Endothelial cell (in vitro differentiated cells): ENCODE data around the gene DRAP1. TPM values are rescaled to one million over a fixed set of nuclear protein-coding genes. Genes with fewer than 3 reads are reported as not detected.

Source experiments
- DNase-seq: peaks from one replicate; pipeline ENCODE4 v3.0.0; 2021; ENCODE audit warnings: low spot score
- H3K27ac Mint-ChIP-seq: one replicate; pipeline ENCODE4 v1.8.0; 2021; ENCODE audit warnings: mixed read lengths, inconsistent platforms; ENCODE audit not compliant: unreplicated experiment
- H3K27me3 Mint-ChIP-seq: one replicate; pipeline ENCODE4 v1.8.0; 2021; ENCODE audit warnings: mild to moderate bottlenecking, moderate library complexity, mixed read lengths, inconsistent platforms; ENCODE audit not compliant: unreplicated experiment
- H3K36me3 Mint-ChIP-seq: one replicate; pipeline ENCODE4 v1.8.0; 2021; ENCODE audit warnings: mild to moderate bottlenecking, low read depth, mixed read lengths, inconsistent platforms; ENCODE audit not compliant: unreplicated experiment
- H3K4me1 Mint-ChIP-seq: one replicate; pipeline ENCODE4 v1.8.0; 2021; ENCODE audit warnings: mild to moderate bottlenecking, mixed read lengths, inconsistent platforms; ENCODE audit not compliant: unreplicated experiment
- H3K4me3 Mint-ChIP-seq: one replicate; pipeline ENCODE4 v1.8.0; 2021; ENCODE audit warnings: mild to moderate bottlenecking, mixed read lengths, inconsistent platforms; ENCODE audit not compliant: unreplicated experiment
- H3K9me3 Mint-ChIP-seq: one replicate; pipeline ENCODE4 v1.8.0; 2021; ENCODE audit warnings: mixed read lengths, inconsistent platforms; ENCODE audit not compliant: unreplicated experiment
- CTCF ChIP-seq: fragments of 200-600 bp; sonication (generic); IDR thresholded peaks from one replicate; pipeline ENCODE4 v1.5.0; 2021; ENCODE audit warnings: antibody characterized with exemption; ENCODE audit not compliant: unreplicated experiment
- total RNA-seq: library from RNA; stranded (reverse); fragmentation: NEBNext Ultra II Directional; extraction: Animal tissue kit (Norgen Biotek cat#: 25700); gene quantifications from one replicate; pipeline ENCODE4 v1.2.1, GENCODE V29; 2021; ENCODE audit not compliant: unreplicated experiment

The DRAP1 gene
- total RNA-seq, 1 donor from 2014 or later, result 79.6 TPM

- peaks cover 33% of the 10 kb centered on the region for H3K27me3 Mint-ChIP-seq
- DNase-seq, result peak; percentile 56
Observed at GRCh38 chr11:65871811-65872548, 47.2 kb upstream of the DRAP1 start.

GRCh38 chr11:65872586-65873317, 46.5 kb upstream of the DRAP1 start, which contains the start of gene EFEMP2:
TSS of gene EFEMP2 (minus strand) at chr11:65872800. CDS start at chr11:65872354, 446 bp downstream.
- no peak for TF ChIP-seq CTCF
- no peaks in the 10 kb centered on the region for H3K9me3 Mint-ChIP-seq

More at GRCh38 chr11:65871811-65872548, 47.2 kb upstream of the DRAP1 start:
- H3K27ac Mint-ChIP-seq, result peak overlapping the region; percentile 61
- peak overlapping the region; percentile 92 for H3K4me3 Mint-ChIP-seq
- no peak for TF ChIP-seq CTCF
- H3K4me1 Mint-ChIP-seq, result peaks cover 43% of the 10 kb centered on the region
- peaks cover 18% of the 10 kb centered on the region for H3K36me3 Mint-ChIP-seq
- H3K9me3 Mint-ChIP-seq, result no peaks in the 10 kb centered on the region

GRCh38 chr11:65873318-65874156, 45.7 kb upstream of the DRAP1 start:
- DNase-seq, result peak; percentile 92
- TF ChIP-seq CTCF, result no peak

More at GRCh38 chr11:65872586-65873317, 46.5 kb upstream of the DRAP1 start, which contains the start of gene EFEMP2:
- peak; percentile 55 for DNase-seq
- peaks cover 36% of the 10 kb centered on the region for H3K4me1 Mint-ChIP-seq
- H3K4me3 Mint-ChIP-seq, result peak within 1 kb of the TSS; percentile 97
- H3K27me3 Mint-ChIP-seq, result peaks cover 31% of the 10 kb centered on the region
- H3K36me3 Mint-ChIP-seq, result peaks cover 15% of the 10 kb centered on the region
- peak within 1 kb of the TSS; percentile 82 for H3K27ac Mint-ChIP-seq

GRCh38 chr11:65879617-65880016, 39.6 kb upstream of the DRAP1 start, which contains the start of gene CTSW:
TSS of gene CTSW (plus strand) at chr11:65879837. CDS start at chr11:65879855, 18 bp downstream.
- TF ChIP-seq CTCF, result no peak
- Mint-ChIP-seq H3K4me1 (no peaks in the 10 kb centered on the region), H3K9me3 (no peaks in the 10 kb centered on the region), H3K27me3 (peaks cover 12% of the 10 kb centered on the region), H3K4me3 (no peak within 1 kb of the TSS), H3K27ac (no peak within 1 kb of the TSS), H3K36me3 (peaks cover 4% of the 10 kb centered on the region)
- no peak for DNase-seq

More at GRCh38 chr11:65873318-65874156, 45.7 kb upstream of the DRAP1 start:
- Mint-ChIP-seq H3K4me1 (peaks cover 35% of the 10 kb centered on the region), H3K27me3 (peaks cover 30% of the 10 kb centered on the region), H3K4me3 (peak overlapping the region; percentile 97), H3K9me3 (no peaks in the 10 kb centered on the region), H3K27ac (peak overlapping the region; percentile 82), H3K36me3 (peaks cover 13% of the 10 kb centered on the region)
